ENCODE data around the gene PIP4K2C.
"Not testable (repeated sequence)": the region's sequence is repeated elsewhere in the genome, so short reads cannot be mapped to it uniquely, and the experiment has no call there.

The PIP4K2C gene

GRCh38 chr12:57568838-57569237, 22.2 kb upstream of the PIP4K2C start:
- no peaks in the 10 kb centered on the region for H3K4me1 ChIP-seq (ENCODE audit: insufficient read depth, poor library complexity, severe bottlenecking)
- DNase-seq (ENCODE audit: low spot score) (no peak), ATAC-seq (ENCODE audit: low read depth) (no peak)
- no peaks in the 10 kb centered on the region for H3K27me3 ChIP-seq (ENCODE audit: insufficient read depth, poor library complexity, severe bottlenecking)
- no peak overlapping the region for H3K27ac ChIP-seq (ENCODE audit: poor library complexity, severe bottlenecking)
- no peak for TF ChIP-seq CTCF (IDR thresholded peaks at IDR 0.05; ENCODE audit: poor library complexity, severe bottlenecking)
- no peak overlapping the region for H3K4me3 ChIP-seq (ENCODE audit: severe bottlenecking)
- no peaks in the 10 kb centered on the region for H3K9me3 ChIP-seq (ENCODE audit: severe bottlenecking)
- no peaks in the 10 kb centered on the region for H3K36me3 ChIP-seq (ENCODE audit: low read depth)

- Histone ChIP-seq H3K9me3 (ENCODE audit: severe bottlenecking) (no peaks in the 10 kb centered on the region), H3K27me3 (ENCODE audit: insufficient read depth, poor library complexity, severe bottlenecking) (no peaks in the 10 kb centered on the region), H3K4me1 (ENCODE audit: insufficient read depth, poor library complexity, severe bottlenecking) (no peaks in the 10 kb centered on the region), H3K4me3 (ENCODE audit: severe bottlenecking) (no peak overlapping the region), H3K27ac (ENCODE audit: poor library complexity, severe bottlenecking) (no peak overlapping the region), H3K36me3 (ENCODE audit: low read depth) (no peaks in the 10 kb centered on the region)
- DNase-seq (ENCODE audit: low spot score) (no peak), ATAC-seq (ENCODE audit: low read depth) (no peak)
- TF ChIP-seq CTCF (IDR thresholded peaks at IDR 0.05; ENCODE audit: poor library complexity, severe bottlenecking) = no peak
These were observed 21.1 kb upstream of the PIP4K2C start for GRCh38 chr12:57569858-57570257.

- H3K36me3 ChIP-seq (ENCODE audit: low read depth); H3K4me1 ChIP-seq (ENCODE audit: insufficient read depth, poor library complexity, severe bottlenecking); H3K9me3 ChIP-seq (ENCODE audit: severe bottlenecking); ATAC-seq (ENCODE audit: low read depth); H3K27ac ChIP-seq (ENCODE audit: poor library complexity, severe bottlenecking); H3K4me3 ChIP-seq (ENCODE audit: severe bottlenecking); H3K27me3 ChIP-seq (ENCODE audit: insufficient read depth, poor library complexity, severe bottlenecking); DNase-seq (ENCODE audit: low spot score): not testable (repeated sequence)
These were observed 20.6 kb upstream of the PIP4K2C start for GRCh38 chr12:57570438-57570837.

GRCh38 chr12:57571926-57572762, 18.8 kb upstream of the PIP4K2C start:
- Histone ChIP-seq H3K4me3 (ENCODE audit: severe bottlenecking) (no peak overlapping the region), H3K9me3 (ENCODE audit: severe bottlenecking) (no peaks in the 10 kb centered on the region), H3K4me1 (ENCODE audit: insufficient read depth, poor library complexity, severe bottlenecking) (no peaks in the 10 kb centered on the region), H3K27me3 (ENCODE audit: insufficient read depth, poor library complexity, severe bottlenecking) (no peaks in the 10 kb centered on the region), H3K36me3 (ENCODE audit: low read depth) (no peaks in the 10 kb centered on the region), H3K27ac (ENCODE audit: poor library complexity, severe bottlenecking) (no peak overlapping the region)
- DNase-seq (ENCODE audit: low spot score) (no peak), ATAC-seq (ENCODE audit: low read depth) (no peak)
- TF ChIP-seq CTCF (IDR thresholded peaks at IDR 0.05; ENCODE audit: poor library complexity, severe bottlenecking) = no peak

GRCh38 chr12:57574795-57575194, 16.2 kb upstream of the PIP4K2C start:
- no peak for TF ChIP-seq CTCF (IDR thresholded peaks at IDR 0.05; ENCODE audit: poor library complexity, severe bottlenecking)
- Histone ChIP-seq H3K9me3 (ENCODE audit: severe bottlenecking) (no peaks in the 10 kb centered on the region), H3K4me1 (ENCODE audit: insufficient read depth, poor library complexity, severe bottlenecking) (no peaks in the 10 kb centered on the region), H3K27ac (ENCODE audit: poor library complexity, severe bottlenecking) (no peak overlapping the region), H3K4me3 (ENCODE audit: severe bottlenecking) (no peak overlapping the region), H3K36me3 (ENCODE audit: low read depth) (no peaks in the 10 kb centered on the region), H3K27me3 (ENCODE audit: insufficient read depth, poor library complexity, severe bottlenecking) (no peaks in the 10 kb centered on the region)
- DNase-seq (ENCODE audit: low spot score) (no peak), ATAC-seq (ENCODE audit: low read depth) (no peak)
